HFF-Myc (cell line): ENCODE measurements around the gene SNAI1.

Experiments used
- DNase-seq: peaks from one replicate; pipeline ENCODE4 v3.0.0-alpha.2; 2011; ENCODE audit warnings: low read depth; ENCODE audit errors: extremely low read depth
- H3K4me3 ChIP-seq: replicated peaks from 2 replicates; pipeline ENCODE4 v1.5.1; 2011; ENCODE audit warnings: low read depth, mild to moderate bottlenecking, control low read depth, low read length
- TF ChIP-seq, protein P1 (sequence below): IDR thresholded peaks from 2 replicates; pipeline ENCODE4 v1.5.1; 2012; ENCODE audit warnings: mild to moderate bottlenecking, low read depth, low read length, control low read depth; ENCODE audit errors: missing control alignments

Gene SNAI1

DNA sequence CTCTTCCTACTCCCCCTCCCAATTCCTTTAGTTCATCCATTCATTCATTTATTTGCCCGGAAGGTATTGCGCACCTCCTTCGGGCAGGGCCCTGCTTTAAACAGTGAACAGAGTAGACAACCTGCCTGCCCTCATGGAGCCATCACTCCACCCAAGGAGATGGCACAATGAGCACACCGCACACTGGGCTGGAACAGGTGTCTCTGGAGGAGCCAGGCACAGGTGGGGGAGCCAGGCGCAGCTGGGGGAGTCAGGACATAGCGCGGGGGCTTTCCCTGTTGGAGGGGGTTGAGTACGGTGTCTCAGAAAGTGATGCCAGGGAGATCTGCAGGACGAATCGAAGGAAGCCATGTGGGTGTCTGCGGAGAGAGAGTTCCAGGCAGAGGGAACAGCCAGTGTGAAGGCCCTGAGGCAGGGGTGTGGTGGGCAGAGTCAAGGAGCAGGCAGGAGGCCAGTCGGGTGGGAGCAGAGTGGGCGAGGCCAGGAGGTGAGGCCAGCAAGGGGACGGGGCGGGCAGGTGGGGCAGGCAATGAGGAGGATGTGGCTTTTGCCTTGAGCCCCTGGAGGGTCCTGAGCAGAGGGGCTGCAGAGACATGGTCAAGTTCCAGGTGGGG is 46.4 kb downstream of the SNAI1 start:
- TF ChIP-seq, protein P1, sequence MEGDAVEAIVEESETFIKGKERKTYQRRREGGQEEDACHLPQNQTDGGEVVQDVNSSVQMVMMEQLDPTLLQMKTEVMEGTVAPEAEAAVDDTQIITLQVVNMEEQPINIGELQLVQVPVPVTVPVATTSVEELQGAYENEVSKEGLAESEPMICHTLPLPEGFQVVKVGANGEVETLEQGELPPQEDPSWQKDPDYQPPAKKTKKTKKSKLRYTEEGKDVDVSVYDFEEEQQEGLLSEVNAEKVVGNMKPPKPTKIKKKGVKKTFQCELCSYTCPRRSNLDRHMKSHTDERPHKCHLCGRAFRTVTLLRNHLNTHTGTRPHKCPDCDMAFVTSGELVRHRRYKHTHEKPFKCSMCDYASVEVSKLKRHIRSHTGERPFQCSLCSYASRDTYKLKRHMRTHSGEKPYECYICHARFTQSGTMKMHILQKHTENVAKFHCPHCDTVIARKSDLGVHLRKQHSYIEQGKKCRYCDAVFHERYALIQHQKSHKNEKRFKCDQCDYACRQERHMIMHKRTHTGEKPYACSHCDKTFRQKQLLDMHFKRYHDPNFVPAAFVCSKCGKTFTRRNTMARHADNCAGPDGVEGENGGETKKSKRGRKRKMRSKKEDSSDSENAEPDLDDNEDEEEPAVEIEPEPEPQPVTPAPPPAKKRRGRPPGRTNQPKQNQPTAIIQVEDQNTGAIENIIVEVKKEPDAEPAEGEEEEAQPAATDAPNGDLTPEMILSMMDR: no peak
- no peak for DNase-seq
- no peak overlapping the region for H3K4me3 ChIP-seq

DNA sequence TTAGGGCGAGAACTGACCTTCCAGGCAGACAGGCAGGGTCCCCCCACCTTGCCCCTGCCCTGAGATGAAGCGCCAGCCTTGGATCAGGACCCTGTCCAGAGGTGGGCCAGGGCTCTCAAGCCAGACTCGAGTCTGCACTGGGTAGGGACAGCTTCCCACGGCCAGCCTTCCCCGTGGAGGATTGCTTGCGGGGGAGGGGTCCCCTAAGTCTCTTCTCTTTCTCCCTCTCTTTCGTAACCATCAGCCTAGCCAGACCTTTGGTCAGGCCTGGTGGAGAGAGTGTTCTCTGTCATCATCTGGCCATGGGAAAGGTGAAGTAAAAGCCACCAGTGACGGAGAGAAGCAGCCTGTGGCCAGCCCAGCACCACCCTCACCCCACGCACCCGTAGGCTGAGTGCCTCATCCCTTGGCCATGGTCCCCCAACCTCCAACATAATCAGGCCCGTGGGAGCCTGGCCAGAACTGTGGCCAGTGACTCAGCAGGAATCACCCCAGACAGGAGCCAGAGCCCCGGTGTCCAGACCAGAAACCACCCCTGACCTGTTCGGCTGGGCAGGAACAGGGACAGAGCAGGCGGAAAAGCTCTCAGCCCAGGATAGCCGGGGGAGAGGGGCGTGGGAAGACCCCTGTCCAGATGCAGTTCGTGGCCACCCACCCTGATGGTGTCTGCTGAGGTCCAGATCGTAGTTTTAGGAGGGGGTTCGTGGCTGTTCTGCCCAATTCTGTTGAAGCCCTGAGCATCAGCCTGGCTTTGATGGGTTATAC is 47.1 kb downstream of the SNAI1 start:
- no peak for DNase-seq
- no peak overlapping the region for H3K4me3 ChIP-seq
- TF ChIP-seq, protein P1: no peak

DNA sequence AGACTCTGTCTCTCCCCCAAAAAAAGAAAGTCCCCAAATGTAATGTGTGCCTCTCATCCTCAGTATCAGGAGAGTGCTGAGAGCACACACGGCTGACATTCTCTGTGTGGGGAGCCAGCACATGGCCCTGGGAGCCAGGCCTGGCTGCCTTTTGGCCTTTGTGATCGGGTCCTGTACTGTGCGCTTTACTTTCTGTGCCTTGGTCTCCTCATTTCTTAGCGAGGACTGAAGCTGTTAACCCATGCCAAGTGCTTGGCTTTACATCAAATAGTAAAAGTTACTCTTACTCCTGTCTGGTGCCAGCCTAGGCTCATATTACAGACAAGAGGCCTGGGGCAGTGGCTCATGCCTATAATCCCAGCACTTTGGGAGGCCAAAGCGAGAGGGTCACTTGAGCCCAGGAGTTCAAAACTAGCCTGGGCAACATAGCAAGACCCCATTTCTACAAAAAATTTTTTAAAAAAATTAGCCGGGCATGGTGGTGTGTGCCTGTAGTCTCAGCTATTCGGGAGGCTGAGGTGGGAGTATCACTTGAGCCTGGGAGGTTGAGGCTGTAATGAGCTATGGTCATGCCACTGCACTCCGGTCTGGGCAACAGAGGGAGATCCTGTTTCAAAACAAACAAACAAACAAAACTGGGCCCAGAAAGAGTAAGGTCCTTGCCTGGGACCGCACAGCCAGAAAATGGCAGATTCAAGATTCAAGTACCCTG is 50.3 kb downstream of the SNAI1 start:
- no peak for DNase-seq
- no peak overlapping the region for H3K4me3 ChIP-seq
- TF ChIP-seq, protein P1: no peak

DNA sequence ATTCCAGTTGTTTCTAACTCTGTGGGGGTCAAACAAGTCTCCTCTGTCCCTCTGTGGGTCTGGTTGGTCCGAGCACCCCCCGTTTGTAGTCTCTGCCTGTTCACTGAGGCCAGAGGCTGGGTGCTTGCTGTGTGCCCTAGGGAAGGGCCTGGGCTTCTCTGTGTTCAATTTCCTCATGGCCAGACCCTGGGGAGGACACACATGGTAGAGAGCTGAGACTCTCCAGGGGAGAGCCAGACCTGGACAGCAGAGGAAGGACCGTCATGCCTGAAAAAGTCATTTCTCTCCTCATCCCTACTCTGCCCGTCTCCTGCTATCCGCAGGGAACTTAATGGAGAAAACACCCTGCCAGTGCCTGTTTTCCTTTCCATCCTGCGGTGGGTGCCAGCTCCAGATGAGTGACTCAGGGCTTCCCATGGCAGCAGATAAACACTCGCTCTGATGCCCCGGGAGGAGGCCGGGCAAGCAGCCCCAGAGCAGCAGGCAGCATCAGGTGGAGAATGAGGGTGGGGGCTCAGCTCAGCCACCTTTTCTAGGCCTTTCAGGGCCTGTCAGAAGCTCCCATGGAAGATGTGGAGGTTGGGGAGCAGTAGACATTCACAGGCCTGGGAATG is 51.9 kb downstream of the SNAI1 start:
- no peak overlapping the region for H3K4me3 ChIP-seq
- DNase-seq: no peak
- TF ChIP-seq, protein P1: no peak

DNA sequence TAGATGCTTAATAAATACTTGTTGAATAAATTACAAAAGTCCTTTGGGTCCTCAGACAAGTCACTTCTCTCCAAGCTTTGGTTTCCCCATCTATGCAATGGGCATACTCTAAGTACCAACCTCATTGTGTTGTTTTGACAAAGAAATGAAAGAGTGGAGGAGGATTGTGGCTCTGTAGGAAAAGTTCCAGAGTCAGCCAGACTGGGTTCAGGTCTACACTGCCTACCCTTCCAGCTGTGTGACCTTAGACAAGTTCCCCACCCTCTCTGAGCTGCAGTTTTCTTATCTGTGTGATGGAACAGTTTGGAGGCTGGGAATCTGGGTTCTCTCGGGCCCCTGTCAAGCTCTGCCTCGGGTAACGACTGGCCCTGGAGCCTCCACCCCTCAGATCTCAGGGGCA is 53.9 kb downstream of the SNAI1 start:
- DNase-seq: no peak
- TF ChIP-seq, protein P1: no peak
- no peak overlapping the region for H3K4me3 ChIP-seq

DNA sequence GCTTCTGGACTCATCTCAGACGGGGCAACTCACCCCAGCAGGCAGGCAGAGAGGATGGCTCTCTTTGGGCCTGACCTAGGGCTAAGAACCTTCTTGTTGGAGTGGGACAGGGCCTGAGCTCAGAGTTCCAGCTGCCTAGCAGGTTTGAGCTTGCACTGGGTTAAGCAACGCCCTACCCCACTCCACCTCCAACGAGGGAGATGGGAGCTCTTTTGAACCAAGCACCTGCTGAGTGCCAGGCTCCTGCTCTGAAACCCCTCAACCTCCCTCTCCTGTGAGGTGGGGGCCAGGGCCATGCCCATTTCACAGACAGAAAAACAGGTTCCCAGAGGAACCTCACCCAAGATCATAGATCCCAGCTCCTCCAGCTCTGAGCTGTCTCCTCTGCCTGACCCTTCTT is 54.3 kb downstream of the SNAI1 start:
- TF ChIP-seq, protein P1: no peak

More for the DNA sequence above, 54.3 kb downstream of the SNAI1 start:
- no peak for DNase-seq
- H3K4me3 ChIP-seq: no peak overlapping the region
